ENCODE measurements around the gene SLC66A1.
"Not testable (repeated sequence)": the region's sequence is repeated elsewhere in the genome, so short reads cannot be mapped to it uniquely, and the experiment has no call there.

The SLC66A1 gene

DNA sequence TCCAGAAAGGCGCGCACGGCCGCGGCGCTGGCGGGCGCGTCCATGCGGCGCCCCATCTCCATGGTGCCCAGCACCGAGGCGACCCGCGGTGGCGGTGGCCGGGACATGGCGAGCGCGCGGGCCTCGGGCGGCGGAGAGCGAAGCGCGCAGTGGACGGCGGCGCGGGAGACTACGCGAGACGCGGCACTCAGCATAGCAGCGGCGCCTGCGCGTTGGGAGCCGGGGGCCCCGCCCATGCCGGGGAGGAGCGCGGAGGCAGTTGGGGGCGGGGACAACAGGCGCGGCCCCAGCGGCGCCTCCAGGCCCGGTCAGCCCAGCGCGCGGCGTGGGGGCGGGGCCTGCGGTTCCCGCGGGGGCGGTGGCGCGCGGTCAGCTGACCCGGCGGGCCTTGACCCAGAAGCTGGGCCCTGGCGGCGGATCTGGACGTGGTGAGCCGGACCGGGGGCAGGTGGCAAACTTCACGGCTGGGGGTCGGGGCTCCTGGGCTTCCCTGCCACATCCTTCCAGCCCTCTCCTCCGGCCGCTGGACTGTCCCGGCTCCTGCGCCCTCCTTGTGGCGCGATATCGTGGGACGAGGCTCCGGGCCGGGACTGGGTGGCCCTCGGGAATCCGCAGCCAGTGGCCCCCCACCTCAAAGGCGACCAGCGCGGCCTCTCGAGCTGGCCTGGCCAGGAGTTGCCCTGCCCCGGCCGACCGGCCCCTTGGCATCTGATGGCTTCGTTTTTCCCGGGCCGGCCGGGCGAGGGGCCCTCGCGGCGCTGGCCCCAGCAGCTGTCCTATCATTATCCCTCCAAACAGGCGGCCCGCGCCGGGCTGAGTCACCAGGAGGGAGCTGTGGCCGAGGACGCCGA is at the start of gene SLC66A1, which contains the start of gene AKR7A2:
TSS of gene SLC66A1 (plus strand) at position 396 of the 851 bp plus-strand sequence. CDS start 5,352 bp downstream, outside the sequence.
TSS of gene AKR7A2 (minus strand) at position 214 of the 851 bp plus-strand sequence. CDS start at position 194, 20 bp downstream.
- peak; percentile 91 for DNase-seq

DNA sequence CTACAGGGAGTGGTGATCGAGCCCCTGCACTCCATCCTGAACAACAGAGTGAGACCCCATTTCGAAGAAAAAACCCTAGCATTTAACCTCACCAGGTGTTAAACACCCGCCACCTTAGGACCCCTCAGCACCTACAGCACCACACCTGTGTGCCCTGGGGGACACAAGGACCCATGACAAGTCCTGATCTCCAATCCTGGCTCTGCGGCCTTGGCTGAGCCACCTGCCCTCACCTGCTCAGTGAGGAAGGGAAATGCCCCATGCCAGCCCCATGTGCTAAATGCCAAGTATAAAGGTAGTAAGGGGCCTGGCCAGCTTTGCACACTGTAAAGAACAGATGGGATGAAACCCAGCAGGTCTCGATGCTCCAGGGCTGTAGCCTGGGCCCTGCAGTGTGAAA is 49.4 kb upstream of the SLC66A1 start:
- no peak for DNase-seq

DNA sequence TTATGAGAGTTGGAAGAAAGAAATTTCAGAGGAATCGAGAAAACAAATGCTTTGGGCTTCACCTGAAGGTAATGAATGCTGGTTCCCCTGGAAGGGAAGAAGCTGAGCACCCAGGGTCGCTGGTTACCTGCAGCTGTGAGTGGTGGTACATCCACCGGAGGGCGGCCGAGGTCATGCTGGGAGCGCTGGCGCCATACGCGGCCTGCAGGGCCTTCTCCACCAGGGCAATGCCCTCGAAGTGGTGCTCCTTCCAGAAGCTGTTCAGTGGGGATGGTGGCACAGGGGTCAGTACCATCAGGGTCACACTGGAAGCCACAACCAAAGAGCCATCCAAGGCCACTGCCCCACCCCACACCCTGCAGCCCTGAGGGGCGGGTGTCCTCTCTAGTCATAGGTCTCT is 43.7 kb upstream of the SLC66A1 start:
- DNase-seq = no peak

- DNase-seq = not testable (repeated sequence)
Measured at GRCh38 chr1:19269427-19270342, 42.4 kb upstream of the SLC66A1 start.

GRCh38 chr1:19270343-19270730 is 41.8 kb upstream of the SLC66A1 start:
- not testable (repeated sequence) for DNase-seq

DNA sequence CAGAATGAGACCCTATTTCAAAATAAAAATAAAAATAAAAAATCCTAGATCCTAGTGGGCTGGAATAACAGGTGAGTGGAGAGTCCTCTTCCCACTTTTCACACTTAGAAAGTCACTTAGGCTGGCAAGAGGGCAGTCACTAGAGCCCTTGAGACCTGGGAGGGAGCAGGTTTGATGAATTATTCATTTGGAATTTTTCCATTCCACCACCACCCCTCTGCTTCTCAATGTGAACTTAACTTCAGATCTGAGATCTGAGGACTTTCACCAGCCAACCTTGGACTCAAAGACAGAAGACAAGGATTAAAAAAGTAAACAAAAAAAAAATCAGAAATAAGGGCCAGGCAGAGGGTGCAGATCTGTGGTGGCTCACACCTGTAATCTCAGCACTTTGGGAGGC is 40.1 kb upstream of the SLC66A1 start:
- DNase-seq = no peak

DNA sequence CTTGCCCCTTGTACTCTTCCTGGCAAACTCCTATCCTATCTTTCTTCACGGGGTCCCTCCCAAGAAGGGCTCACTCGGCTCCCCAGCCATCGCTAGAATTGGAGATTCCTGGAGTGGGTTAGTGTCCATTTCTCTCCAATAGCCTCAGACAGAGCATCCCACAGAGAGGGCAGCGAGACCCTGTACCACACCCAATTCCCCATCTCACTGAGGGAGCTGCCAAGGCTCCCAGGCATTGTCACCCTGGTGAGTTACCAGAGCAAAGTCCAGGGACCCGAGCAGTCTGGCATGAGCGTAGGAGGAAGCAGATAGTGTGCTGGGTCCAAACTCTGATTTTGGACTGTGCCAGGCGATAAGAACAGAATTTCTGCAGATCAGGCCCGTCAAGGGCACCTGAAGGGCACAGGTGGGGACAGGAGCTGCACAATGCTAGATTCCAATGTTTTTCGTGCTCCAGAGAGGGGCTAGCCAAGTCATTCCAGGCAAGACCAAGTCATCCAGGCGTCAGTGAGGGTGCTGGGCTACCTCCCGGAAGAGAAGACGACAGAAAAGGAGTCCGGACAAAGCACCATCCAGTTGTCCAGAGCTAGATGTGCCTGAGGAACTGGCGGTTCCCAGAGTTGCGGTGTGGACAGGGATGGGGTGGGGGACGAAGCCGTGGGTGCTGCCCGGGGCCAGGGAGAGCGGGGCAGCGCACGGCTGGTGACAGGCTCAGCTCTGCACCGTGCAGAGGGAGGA is 38.9 kb upstream of the SLC66A1 start:
- no peak for DNase-seq

DNA sequence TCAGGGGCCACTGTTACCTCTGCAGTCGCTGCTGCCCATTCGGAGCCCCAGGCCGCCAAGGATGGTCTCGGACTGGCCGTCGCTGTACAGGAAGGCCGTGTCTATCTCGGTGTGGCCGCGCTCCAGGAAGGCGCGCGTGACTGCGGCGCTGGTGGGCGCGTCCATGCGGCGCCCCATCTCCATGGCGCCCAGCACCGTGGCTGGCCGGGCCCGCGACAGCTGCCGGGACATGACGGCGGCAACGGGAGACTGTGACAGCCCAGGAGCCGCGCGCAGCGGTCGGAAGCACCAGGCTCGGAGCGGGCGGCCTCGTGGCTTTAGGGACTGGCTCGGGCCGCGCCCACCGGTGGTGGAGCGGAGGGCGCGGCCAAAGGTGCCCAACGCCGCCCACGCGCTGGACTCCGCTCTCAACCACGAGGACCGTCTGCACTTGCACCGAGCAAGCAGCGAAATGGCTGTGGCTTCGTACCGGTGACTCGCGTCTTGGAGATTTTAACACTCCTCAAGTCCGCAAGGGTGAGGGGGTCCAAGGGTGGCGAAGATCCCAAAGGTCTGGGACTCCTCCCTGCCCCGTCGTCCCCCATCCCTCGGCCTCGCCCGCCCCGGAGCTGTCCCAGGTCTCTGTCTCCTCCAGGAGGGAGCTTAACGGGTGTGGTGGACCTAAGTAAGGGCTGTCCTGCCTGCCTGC is 38.1 kb upstream of the SLC66A1 start:
- DNase-seq = not testable (repeated sequence)

DNA sequence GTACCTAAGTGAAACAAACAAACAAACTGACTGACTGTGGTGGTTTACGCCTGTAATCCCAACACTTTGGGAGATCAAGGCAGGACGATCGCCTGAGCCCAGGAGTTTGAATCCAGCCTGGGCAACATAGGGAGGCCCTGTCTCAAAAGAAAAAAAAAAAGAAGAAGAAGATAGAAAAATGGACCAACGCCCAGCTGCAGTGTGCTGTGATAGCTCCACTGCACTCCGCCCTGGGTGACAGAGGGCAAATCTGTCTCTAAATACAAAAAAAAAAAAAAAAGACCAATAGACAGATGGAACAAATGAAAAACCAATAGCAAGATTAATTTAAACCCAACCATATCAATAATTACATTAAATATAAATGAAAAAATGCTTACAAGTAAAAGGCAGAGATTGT is 37.5 kb upstream of the SLC66A1 start:
- DNase-seq = no peak

- no peak for DNase-seq
Measured at GRCh38 chr1:19283891-19284290, 28.2 kb upstream of the SLC66A1 start.

GRCh38 chr1:19284881-19285280 is 27.2 kb upstream of the SLC66A1 start:
- DNase-seq = no peak

GRCh38 chr1:19285366-19285765 is 26.8 kb upstream of the SLC66A1 start:
- DNase-seq = not testable (repeated sequence)

GRCh38 chr1:19285807-19286206 is 26.3 kb upstream of the SLC66A1 start:
- DNase-seq = not testable (repeated sequence)

GRCh38 chr1:19287436-19288185 is 24.5 kb upstream of the SLC66A1 start:
- DNase-seq = no peak

DNA sequence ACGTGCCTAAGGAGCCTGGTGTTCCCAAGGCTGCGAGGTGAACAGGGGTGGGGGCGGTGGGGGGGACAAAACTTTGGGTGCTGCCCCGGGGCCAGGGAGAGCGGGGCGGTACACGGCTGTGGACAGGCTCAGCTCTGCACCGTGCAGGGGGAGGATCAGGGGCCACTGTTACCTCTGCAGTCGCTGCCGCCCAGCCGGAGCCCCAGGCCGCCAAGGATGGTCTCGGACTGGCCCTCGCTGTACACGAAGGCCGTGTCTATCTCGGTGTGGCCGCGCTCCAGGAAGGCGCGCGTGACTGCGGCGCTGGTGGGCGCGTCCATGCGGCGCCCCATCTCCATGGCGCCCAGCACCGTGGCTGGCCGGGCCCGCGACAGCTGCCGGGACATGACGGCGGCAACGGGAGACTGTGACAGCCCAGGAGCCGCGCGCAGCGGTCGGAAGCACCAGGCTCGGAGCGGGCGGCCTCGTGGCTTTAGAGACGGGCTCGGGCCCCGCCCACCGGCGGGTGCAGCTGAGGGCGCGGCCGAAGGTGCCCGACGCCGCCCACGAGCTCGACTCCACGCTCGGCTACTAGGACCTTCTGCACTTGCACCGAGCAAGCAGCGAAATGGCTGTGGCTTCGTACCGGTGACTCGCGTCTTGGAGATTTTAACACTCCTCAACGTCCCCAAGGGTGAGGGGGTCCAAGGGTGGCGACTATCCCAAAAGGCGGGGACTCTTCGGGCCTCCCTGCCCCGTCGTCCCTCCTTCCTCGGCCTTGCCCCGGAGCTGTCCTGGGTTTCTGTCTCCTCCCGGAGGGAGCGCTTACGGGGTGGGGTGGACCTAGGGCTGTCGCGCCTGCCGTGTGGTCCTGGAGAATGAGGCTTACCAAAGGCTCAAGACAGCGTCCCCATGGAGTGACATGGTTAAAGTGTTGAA is 23.5 kb upstream of the SLC66A1 start, which contains the start of gene AKR7A3:
TSS of gene AKR7A3 (minus strand) at position 447 of the 918 bp plus-strand sequence. CDS start at position 386, 61 bp downstream.
- DNase-seq = not testable (repeated sequence)

- no peak for DNase-seq
Measured at GRCh38 chr1:19289244-19289643, 22.9 kb upstream of the SLC66A1 start.

GRCh38 chr1:19294638-19295037 is 17.5 kb upstream of the SLC66A1 start:
- no peak for DNase-seq

GRCh38 chr1:19300211-19300610 is 11.9 kb upstream of the SLC66A1 start:
- DNase-seq = no peak

GRCh38 chr1:19304081-19304480 is 8.0 kb upstream of the SLC66A1 start:
- not testable (repeated sequence) for DNase-seq

DNA sequence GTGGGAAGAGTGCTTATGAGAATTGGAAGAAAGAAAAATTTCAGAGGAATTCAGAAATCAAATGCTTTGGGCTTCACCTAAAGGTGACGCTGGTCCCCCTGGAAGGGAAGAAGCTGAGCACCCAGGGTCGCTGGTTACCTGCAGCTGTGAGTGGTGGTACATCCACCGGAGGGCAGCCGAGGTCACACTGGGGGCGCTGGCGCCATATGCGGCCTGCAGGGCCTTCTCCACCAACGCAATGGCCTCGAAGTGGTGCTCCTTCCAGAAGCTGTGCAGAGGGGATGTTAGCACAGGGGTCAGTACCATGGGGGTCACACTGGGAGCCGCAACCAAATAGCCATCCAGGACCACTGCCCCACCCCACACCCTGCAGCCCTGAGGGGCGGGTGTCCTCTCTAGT is 6.2 kb upstream of the SLC66A1 start:
- no peak for DNase-seq

Data from NCI-H1105 (cell line).